ENCODE results near the gene CLIP3.
"Not testable (repeated sequence)": the region's sequence is repeated elsewhere in the genome, so short reads cannot be mapped to it uniquely, and the experiment has no call there.

Gene CLIP3

GRCh38 chr19:36006955-36007354, 25.7 kb downstream of the CLIP3 start:
- no peak for DNase-seq

- DNase-seq: no peak
These were observed 29.4 kb downstream of the CLIP3 start for GRCh38 chr19:36003284-36003683.

GRCh38 chr19:36001605-36002004, 31.1 kb downstream of the CLIP3 start:
- no peak for DNase-seq

GRCh38 chr19:35996777-35997176, 35.9 kb downstream of the CLIP3 start:
- no peak for DNase-seq

GRCh38 chr19:35995048-35995993, 37.4 kb downstream of the CLIP3 start, which contains the start of gene SDHAF1:
SDHAF1 (plus strand) TSS chr19:35995188; CDS start chr19:35995275, 87 bp downstream.
- peak; percentile 93 for DNase-seq

GRCh38 chr19:35993923-35994598, 38.6 kb downstream of the CLIP3 start:
- DNase-seq: no peak

GRCh38 chr19:35992907-35993765, 39.5 kb downstream of the CLIP3 start:
- no peak for DNase-seq

GRCh38 chr19:35991731-35992450, 40.8 kb downstream of the CLIP3 start:
- no peak for DNase-seq

- DNase-seq: no peak
These were observed 41.6 kb downstream of the CLIP3 start for GRCh38 chr19:35990771-35991730.

GRCh38 chr19:35990156-35990555, 42.5 kb downstream of the CLIP3 start:
- DNase-seq: no peak

- DNase-seq: no peak
These were observed 43.8 kb downstream of the CLIP3 start for GRCh38 chr19:35988824-35989223.

GRCh38 chr19:35987571-35987896, 45.1 kb downstream of the CLIP3 start:
- no peak for DNase-seq

GRCh38 chr19:35986664-35987570, 45.8 kb downstream of the CLIP3 start:
- DNase-seq: peak; percentile 64

GRCh38 chr19:35986111-35986510, 46.6 kb downstream of the CLIP3 start:
- no peak for DNase-seq

GRCh38 chr19:35983177-35983576, 49.5 kb downstream of the CLIP3 start:
- DNase-seq: no peak

GRCh38 chr19:35980997-35981396, 51.7 kb downstream of the CLIP3 start:
- DNase-seq: not testable (repeated sequence)

GRCh38 chr19:35978832-35979365, 53.8 kb downstream of the CLIP3 start:
- DNase-seq: no peak

GRCh38 chr19:35978271-35978670, 54.4 kb downstream of the CLIP3 start:
- no peak for DNase-seq

GRCh38 chr19:35977446-35978222, 55.0 kb downstream of the CLIP3 start:
- DNase-seq: no peak

All from NCI-H748 treated with DMSO at 0.1 percent for 48 hours (cell line).